ENCODE results near the gene SCYL1. TPM values are rescaled to one million over a fixed set of nuclear protein-coding genes. Genes with fewer than 3 reads are reported as not detected.
A peak's percentile ranks its signal among the peaks of the same experiment; 100 is the strongest.
"Not testable (repeated sequence)": the region's sequence is repeated elsewhere in the genome, so short reads cannot be mapped to it uniquely, and the experiment has no call there.

Gene SCYL1
- total and polyA plus RNA-seq, 7 donors, result 57.3 to 100 (median 67.1) TPM

DNA sequence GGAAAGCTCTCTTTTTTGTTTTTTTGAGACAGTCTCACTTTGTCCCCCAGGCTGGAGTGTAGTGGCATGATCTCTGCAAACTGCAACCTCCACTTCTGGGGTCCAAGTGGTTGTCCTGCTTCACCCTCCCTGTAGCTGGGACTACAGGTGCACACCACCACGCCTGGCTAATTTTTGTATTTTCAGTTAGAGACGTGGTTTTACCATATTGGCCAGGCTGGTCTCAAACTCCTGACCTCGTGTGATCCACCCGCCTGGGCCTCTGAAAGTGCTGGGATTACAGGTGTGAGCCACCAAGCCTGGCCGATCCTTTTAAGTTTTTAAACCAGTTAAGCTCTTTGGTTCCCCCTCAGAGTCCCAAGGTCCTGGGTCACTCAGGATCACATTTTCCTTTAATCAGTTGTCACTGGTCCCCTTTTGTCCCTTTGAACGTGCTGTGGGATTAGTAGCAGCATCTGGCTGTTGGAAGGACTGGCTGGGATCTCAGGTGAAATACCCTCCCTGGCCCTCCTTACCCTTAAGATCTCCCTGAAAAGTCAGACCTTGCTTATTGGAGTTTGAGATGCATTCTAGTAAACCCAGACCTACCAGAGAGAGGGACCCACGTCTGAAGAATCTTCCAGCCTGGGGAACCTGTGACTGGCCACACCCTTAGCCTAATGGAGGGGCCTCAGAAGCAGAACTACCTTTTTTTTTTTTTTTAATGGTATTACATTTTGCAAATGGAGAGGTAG is 17.9 kb upstream of the SCYL1 start:
- peaks cover 0 to 44% (median 36%) of the 10 kb centered on the region in 4 donors for H3K4me1 ChIP-seq
- H3K36me3 ChIP-seq, result peaks cover 40 to 46% (median 43%) of the 10 kb centered on the region in 4 donors
- no peaks in the 10 kb centered on the region for H3K27me3 ChIP-seq
- 8 to 15% methylated on average over 7 of the region's 7 CpGs for WGBS, 2 donors
- H3K27ac ChIP-seq, result peak overlapping the region; percentile 92 to 100 (median 97)
- DNase-seq, result peak; percentile 85
- intact Hi-C loops (cut with DNase I), result loop anchor here (2.0 to 10.0 kb wide), 2 partner anchors 36 to 212 kb away; no protein-coding TSS in a partner anchor
- H3K9me3 ChIP-seq, result no peaks in the 10 kb centered on the region
- peak overlapping the region; percentile 22 to 92 (median 52) for H3K4me3 ChIP-seq
- TF ChIP-seq EP300 (IDR thresholded peaks at IDR 0.05) (no peak), POLR2A (IDR thresholded peaks at IDR 0.05) (peak in 1 of 2 donors; percentile 27), POLR2AphosphoS5 (IDR thresholded peaks at IDR 0.05) (peak; percentile 66 to 90 (median 83))
- TF ChIP-seq, protein P1, sequence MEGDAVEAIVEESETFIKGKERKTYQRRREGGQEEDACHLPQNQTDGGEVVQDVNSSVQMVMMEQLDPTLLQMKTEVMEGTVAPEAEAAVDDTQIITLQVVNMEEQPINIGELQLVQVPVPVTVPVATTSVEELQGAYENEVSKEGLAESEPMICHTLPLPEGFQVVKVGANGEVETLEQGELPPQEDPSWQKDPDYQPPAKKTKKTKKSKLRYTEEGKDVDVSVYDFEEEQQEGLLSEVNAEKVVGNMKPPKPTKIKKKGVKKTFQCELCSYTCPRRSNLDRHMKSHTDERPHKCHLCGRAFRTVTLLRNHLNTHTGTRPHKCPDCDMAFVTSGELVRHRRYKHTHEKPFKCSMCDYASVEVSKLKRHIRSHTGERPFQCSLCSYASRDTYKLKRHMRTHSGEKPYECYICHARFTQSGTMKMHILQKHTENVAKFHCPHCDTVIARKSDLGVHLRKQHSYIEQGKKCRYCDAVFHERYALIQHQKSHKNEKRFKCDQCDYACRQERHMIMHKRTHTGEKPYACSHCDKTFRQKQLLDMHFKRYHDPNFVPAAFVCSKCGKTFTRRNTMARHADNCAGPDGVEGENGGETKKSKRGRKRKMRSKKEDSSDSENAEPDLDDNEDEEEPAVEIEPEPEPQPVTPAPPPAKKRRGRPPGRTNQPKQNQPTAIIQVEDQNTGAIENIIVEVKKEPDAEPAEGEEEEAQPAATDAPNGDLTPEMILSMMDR (IDR thresholded peaks at IDR 0.05), result no peak

- DNase-seq, result peak; percentile 63
- peaks cover 0 to 12% (median 8%) of the 10 kb centered on the region in 4 donors for H3K4me1 ChIP-seq
- not testable (repeated sequence) for H3K4me3 ChIP-seq, H3K9me3 ChIP-seq, H3K27me3 ChIP-seq, H3K27ac ChIP-seq, H3K36me3 ChIP-seq
- intact Hi-C loops (cut with DNase I), result loop anchor here (10.0 kb wide), 1 partner anchor 248 kb away; the partner anchor contains the start of gene POLA2
- 95 to 97% methylated on average over 3 of the region's 3 CpGs for WGBS, 2 donors
Measured at GRCh38 chr11:65512311-65512710, 12.6 kb upstream of the SCYL1 start.

DNA sequence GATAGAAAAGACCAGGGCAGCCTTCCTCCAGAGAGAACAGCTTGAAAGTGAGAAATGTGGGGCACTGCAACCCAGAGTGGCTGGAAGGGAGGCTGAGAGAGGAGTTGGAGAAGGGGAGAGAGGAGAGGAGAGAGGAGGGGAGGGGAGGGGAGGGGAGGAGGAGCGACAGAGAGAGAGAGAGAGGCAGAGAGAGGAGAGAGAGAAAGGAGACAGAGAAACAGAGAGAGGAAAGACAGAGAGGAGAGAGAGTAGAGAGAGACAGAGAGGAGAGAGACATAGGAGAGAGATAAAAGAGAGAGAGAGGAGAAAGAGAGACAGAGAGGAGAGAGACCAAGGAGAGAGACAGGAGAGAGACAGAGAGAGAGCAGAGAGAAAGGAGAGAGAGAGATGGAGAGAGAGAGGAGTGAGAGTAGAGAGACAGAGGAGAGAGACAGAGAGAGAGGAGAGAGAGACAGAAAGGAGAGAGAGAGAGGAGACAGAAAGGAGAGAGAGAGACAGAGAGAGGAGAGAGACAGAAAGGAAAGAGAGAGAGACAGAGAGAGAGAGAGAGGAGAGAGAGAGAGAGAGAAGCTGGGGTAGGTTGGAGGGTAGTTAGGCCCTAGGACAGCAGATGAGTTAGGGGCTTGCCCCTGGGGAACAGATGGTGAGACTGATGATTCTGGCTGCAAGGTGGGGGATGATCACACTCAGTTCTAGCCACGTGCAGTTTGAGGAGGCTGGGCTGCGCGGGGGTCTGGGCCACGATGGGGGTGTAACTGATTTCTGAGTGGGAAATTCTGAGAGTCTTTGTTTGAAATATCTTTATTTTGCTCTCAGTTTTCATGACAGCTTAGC is 8.5 kb upstream of the SCYL1 start:
- intact Hi-C loops (cut with DNase I), result loop anchor here (10.0 kb wide), 1 partner anchor 252 kb away; the partner anchor contains the start of gene POLA2
- H3K4me1 ChIP-seq, result no peaks in the 10 kb centered on the region
- 70 to 74% methylated on average over 5 of the region's 5 CpGs for WGBS, 2 donors

GRCh38 chr11:65518941-65519549 is 5.8 kb upstream of the SCYL1 start:
- not testable (repeated sequence) for H3K27me3 ChIP-seq, H3K9me3 ChIP-seq, H3K27ac ChIP-seq, H3K4me3 ChIP-seq, H3K4me1 ChIP-seq, H3K36me3 ChIP-seq
- WGBS, 2 donors, result 88 to 95% methylated on average over 8 of the region's 8 CpGs
- DNase-seq, result peak; percentile 37
- intact Hi-C loops (cut with DNase I), result loop anchor here (10.0 kb wide), 1 partner anchor 254 kb away; the partner anchor contains the start of gene POLA2

More for the DNA sequence above, 8.5 kb upstream of the SCYL1 start:
- Histone ChIP-seq H3K9me3 (no peaks in the 10 kb centered on the region), H3K27me3 (no peaks in the 10 kb centered on the region), H3K27ac (peak overlapping the region in 1 of 4 donors; percentile 14), H3K36me3 (no peaks in the 10 kb centered on the region), H3K4me3 (no peak overlapping the region)
- TF ChIP-seq POLR2A (IDR thresholded peaks at IDR 0.05), result no peak
- TF ChIP-seq, protein P1 (IDR thresholded peaks at IDR 0.05), result no peak
- no peak for TF ChIP-seq POLR2AphosphoS5 (IDR thresholded peaks at IDR 0.05)
- TF ChIP-seq EP300 (IDR thresholded peaks at IDR 0.05), result no peak
- peak; percentile 57 for DNase-seq

DNA sequence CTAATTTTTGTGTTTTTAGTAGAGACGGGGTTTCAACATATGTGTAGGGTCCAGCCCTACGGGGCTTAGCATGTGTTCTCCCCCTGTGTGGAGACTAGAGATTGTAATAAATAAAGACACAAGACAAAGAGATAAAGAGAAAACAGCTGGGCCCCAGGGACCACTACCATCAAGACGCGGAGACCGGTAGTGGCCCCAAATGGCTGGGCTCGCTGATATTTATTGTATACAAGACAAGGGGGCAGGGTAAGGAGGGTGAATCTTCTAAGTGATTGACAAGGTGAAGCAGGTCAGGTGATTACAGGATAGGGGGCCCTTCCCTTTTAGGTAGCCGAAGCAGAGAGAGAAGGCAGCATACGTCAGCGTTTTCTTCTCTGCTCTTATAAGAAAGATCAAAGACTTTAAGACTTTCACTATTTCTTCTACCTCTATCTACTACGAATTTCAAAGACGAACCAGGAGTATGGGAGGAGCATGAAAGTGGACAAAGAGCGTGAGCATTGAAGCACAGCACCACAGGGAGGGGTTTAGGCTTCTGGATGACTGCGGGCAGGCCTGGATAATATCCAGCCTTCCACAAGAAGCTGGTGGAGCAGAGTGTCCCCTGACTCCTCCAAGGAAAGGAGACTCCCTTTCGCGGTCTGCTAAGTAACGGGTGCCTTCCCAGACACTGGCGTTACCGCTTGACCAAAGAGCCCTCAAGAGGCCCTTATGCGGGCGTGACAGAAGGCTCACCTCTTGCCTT is 2.9 kb upstream of the SCYL1 start:
- H3K9me3 ChIP-seq, H3K27me3 ChIP-seq, DNase-seq, H3K36me3 ChIP-seq, H3K4me3 ChIP-seq: not testable (repeated sequence)
- intact Hi-C loops (cut with DNase I), result loop anchor here (5.0 kb wide), 1 partner anchor 165 kb away; no protein-coding TSS in a partner anchor
- peaks cover 0 to 28% (median 24%) of the 10 kb centered on the region in 4 donors for H3K4me1 ChIP-seq
- WGBS, 2 donors, result 71 to 85% methylated on average over 20 of the region's 20 CpGs
- TF ChIP-seq POLR2AphosphoS5 (IDR thresholded peaks at IDR 0.05), result peak in 1 of 4 donors; percentile 39
- peak overlapping the region in 1 of 4 donors; percentile 87 for H3K27ac ChIP-seq

DNA sequence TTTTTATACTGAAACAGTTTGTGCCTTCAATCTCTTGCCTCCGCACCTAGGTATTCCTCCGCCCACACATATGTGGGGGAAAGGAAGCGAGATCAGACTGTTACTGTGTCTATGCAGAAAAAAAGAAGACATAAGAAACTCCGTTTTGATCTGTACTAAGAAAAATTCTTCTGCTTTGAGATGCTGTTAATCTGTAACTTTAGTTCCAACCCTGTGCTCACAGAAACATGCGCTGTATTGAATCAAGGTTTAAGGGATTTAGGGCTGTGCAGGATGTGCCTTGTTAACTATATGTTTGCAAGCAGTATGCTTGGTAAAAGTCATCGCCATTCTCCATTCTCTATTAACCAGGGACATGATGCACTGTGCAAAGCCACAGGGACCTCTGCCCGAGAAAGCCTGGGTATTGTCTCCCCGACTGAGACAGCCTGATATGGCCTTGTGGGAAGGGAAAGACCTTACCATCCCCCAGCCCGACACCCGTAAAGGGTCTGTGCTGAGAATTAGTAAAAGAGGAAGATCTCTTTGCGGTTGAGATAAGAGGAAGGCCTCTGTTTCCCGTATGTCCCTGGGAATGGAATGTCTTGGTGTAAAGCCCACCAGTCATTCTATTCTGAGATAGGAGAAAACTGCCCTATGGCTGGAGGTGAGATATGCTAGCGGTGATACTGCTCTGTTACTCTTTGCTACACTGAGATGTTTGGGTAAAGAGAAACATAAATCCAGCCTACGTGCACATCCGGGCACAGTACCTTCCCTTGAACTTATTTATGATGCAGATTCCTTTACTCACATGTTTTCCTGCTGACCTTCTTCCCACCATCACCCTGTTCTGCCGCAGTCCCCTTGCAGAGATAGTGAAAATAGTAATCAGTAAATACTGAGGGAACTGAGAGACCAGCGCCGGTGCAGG is 1.9 kb upstream of the SCYL1 start:
- H3K4me1 ChIP-seq, result peaks cover 0 to 29% (median 25%) of the 10 kb centered on the region in 4 donors
- H3K27ac ChIP-seq, result peak overlapping the region in 1 of 4 donors; percentile 87
- peaks cover 0 to 20% (median 5%) of the 10 kb centered on the region in 4 donors for H3K36me3 ChIP-seq
- H3K9me3 ChIP-seq, H3K4me3 ChIP-seq, DNase-seq, H3K27me3 ChIP-seq: not testable (repeated sequence)
- intact Hi-C loops (cut with DNase I), result loop anchor here (5.0 kb wide), 1 partner anchor 166 kb away; no protein-coding TSS in a partner anchor
- WGBS, 2 donors, result 38 to 52% methylated on average over 18 of the region's 18 CpGs

DNA sequence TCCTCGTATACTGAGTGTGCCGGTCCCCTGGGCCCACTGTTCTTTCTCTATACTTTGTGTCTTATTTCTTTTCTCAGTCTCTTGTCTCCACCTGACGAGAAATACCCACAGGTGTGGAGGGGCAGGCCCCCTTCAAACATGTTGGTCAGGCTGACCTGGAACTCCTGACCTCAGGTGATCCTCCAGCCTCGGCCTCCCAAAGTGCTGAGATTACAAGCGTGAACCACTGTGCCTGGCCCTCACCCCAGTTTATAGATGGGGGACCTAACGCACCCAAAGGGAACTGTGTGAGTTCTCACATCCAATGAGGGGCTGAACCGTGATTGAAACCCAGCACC is 1.3 kb upstream of the SCYL1 start:
- Histone ChIP-seq H3K4me1 (peaks cover 0 to 29% (median 25%) of the 10 kb centered on the region in 4 donors), H3K36me3 (peaks cover 0 to 26% (median 5%) of the 10 kb centered on the region in 4 donors), H3K27ac (peak overlapping the region in 2 of 4 donors; percentile 87 to 97)
- not testable (repeated sequence) for H3K27me3 ChIP-seq, H3K4me3 ChIP-seq, DNase-seq, H3K9me3 ChIP-seq
- intact Hi-C loops (cut with DNase I), result loop anchor here (5.0 kb wide), 1 partner anchor 166 kb away; no protein-coding TSS in a partner anchor
- WGBS, 2 donors, result 74 to 90% methylated on average over 7 of the region's 7 CpGs
